Uterus (tissue), 4 donors: Measurements from ENCODE around the gene DSG4. TPM values are rescaled to one million over a fixed set of nuclear protein-coding genes. Genes with fewer than 3 reads are reported as not detected.

Source experiments
- DNase-seq, 2 donors: peaks; one replicate each; pipeline ENCODE4 v3.0.0-alpha.2; 2019 to 2020
- H3K27ac ChIP-seq, 2 donors: fragments of 200-600 bp; sonication (generic); 1 replicate in 1 of 2; 2 replicates in 1 of 2; pipeline ENCODE4 v1.5.1; 2016 to 2018
- H3K27me3 ChIP-seq, 2 donors: fragments of 200-600 bp; sonication (generic); one replicate each; pipeline ENCODE4 v1.5.1; 2018 to 2019; ENCODE audit warnings: control low read depth in 1 of 2
- H3K36me3 ChIP-seq, 2 donors: fragments of 200-600 bp; sonication (generic); one replicate each; pipeline ENCODE4 v1.5.1; 2019; ENCODE audit warnings: control low read depth in 1 of 2
- H3K4me1 ChIP-seq, 2 donors: fragments of 200-600 bp; sonication (generic); one replicate each; pipeline ENCODE4 v1.5.1; 2018 to 2019; ENCODE audit warnings: control low read depth in 1 of 2
- H3K4me3 ChIP-seq, 2 donors: fragments of 200-600 bp; sonication (generic); 1 replicate in 1 of 2; 2 replicates in 1 of 2; pipeline ENCODE4 v1.5.1; 2018 to 2019; ENCODE audit warnings: mild to moderate bottlenecking in 1 of 2
- H3K9me3 ChIP-seq, 2 donors: fragments of 200-600 bp; sonication (generic); one replicate each; pipeline ENCODE4 v1.5.1; 2019; ENCODE audit warnings: control low read depth in 1 of 2
- POLR2A ChIP-seq, 2 donors: fragments of 450-650 bp; IDR thresholded peaks; one replicate each; pipeline ENCODE4 v1.6.1; 2016; ENCODE audit warnings: antibody characterized with exemption in 2 of 2, mild to moderate bottlenecking in 1 of 2, moderate library complexity in 1 of 2
- intact Hi-C: fragments of 100-400 bp; cut with DNase I; formaldehyde crosslinking; loops from one replicate; pipeline ENCODE4 v1.15.1; 2023; ENCODE audit warnings: low total_unique reads
- total RNA-seq, 4 donors: library from RNA; depleted of rRNA in 3 of 4; stranded (reverse); fragments of >200 nt in 3 of 4; gene quantifications; one replicate each; pipeline versions ENCODE4 v1.1.0 to v1.2.4, GENCODE V29; 2014 to 2023
- TF ChIP-seq, protein P1 (sequence below), 4 experiments: fragments of 200-600 bp in 2 of 4; fragments of 450-650 bp in 2 of 4; sonication (generic) in 2 of 4; IDR thresholded peaks; one replicate each; pipeline ENCODE4 v1.5.1; 2016 to 2019; ENCODE audit warnings: antibody characterized with exemption in 4 of 4, mild to moderate bottlenecking in 2 of 4, moderate library complexity in 1 of 4
- donor health status: DM: yes; HTN: yes; CAD: no.

Gene DSG4
- total RNA-seq, 4 donors from 2014 or later: 0.07 TPM; not detected in 3

DNA sequence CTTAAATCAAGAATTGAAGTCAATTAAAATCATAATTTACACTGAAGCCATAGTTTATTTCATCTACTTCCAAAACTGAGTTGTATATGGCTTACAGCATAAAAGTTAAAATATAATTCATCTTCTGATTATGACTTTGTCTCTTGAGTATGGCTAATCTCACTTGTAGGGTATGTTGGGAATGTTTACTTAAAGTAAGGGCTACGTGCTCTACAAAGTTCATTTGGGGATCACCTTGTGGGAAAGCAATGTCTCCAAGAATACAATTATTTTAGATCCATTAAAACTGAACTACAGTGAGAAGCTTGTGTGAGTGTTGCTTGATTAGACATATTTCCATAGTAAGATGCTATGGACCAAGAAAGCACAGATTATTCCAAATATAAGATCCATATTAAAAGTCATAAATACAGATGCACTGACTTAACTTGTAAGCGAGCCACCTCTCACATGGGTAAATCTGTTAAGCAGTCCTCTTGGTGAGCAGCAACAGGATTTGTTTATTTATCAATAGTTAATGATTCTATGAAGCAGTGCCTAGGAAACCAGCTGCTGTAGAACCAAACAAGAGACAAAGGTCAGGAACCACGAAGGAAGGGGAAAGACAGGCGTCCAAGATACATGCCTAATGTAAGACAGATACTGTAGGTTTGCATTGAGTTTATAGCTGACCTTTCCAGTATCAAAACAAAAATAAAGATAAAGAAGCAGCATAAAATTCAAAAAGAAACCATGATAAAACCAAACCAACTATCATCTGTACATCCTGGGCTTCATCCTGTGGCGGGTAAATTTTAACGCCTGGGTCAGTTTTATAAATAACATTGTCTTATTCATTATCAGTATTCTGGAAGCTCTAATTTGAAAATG, 24.8 kb downstream of the DSG4 start:
- TF ChIP-seq POLR2A (IDR thresholded peaks at IDR 0.05): no peak
- TF ChIP-seq, protein P1, sequence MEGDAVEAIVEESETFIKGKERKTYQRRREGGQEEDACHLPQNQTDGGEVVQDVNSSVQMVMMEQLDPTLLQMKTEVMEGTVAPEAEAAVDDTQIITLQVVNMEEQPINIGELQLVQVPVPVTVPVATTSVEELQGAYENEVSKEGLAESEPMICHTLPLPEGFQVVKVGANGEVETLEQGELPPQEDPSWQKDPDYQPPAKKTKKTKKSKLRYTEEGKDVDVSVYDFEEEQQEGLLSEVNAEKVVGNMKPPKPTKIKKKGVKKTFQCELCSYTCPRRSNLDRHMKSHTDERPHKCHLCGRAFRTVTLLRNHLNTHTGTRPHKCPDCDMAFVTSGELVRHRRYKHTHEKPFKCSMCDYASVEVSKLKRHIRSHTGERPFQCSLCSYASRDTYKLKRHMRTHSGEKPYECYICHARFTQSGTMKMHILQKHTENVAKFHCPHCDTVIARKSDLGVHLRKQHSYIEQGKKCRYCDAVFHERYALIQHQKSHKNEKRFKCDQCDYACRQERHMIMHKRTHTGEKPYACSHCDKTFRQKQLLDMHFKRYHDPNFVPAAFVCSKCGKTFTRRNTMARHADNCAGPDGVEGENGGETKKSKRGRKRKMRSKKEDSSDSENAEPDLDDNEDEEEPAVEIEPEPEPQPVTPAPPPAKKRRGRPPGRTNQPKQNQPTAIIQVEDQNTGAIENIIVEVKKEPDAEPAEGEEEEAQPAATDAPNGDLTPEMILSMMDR (IDR thresholded peaks at IDR 0.05): no peak
- H3K9me3 ChIP-seq: no peaks in the 10 kb centered on the region
- no peak overlapping the region for H3K27ac ChIP-seq
- intact Hi-C loops: no loop called here
- H3K4me1 ChIP-seq: no peaks in the 10 kb centered on the region
- DNase-seq: no peak
- H3K36me3 ChIP-seq: no peaks in the 10 kb centered on the region
- no peaks in the 10 kb centered on the region for H3K27me3 ChIP-seq
- H3K4me3 ChIP-seq: no peak overlapping the region

DNA sequence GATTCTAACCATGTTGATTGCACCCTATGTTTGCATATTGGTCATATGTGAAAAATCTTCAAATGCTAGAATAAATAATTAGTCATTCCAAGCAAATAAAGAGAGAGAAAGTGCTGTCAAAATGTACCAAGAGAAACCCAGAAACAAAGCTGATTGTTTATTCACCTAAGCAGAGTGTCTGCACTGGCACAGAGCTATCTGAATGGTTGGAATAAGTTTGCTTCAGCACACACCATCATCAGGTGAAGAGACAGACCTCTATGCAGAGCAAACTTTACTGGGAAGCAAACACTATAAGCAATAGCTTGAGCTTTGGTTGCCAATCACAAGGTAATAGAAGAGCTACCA, 25.4 kb downstream of the DSG4 start:
- H3K36me3 ChIP-seq: no peaks in the 10 kb centered on the region
- intact Hi-C loops: no loop called here
- H3K27me3 ChIP-seq: no peaks in the 10 kb centered on the region
- no peak overlapping the region for H3K4me3 ChIP-seq
- no peaks in the 10 kb centered on the region for H3K9me3 ChIP-seq
- TF ChIP-seq, protein P1 (IDR thresholded peaks at IDR 0.05): no peak
- TF ChIP-seq POLR2A (IDR thresholded peaks at IDR 0.05): no peak
- H3K4me1 ChIP-seq: no peaks in the 10 kb centered on the region
- no peak overlapping the region for H3K27ac ChIP-seq
- no peak for DNase-seq

DNA sequence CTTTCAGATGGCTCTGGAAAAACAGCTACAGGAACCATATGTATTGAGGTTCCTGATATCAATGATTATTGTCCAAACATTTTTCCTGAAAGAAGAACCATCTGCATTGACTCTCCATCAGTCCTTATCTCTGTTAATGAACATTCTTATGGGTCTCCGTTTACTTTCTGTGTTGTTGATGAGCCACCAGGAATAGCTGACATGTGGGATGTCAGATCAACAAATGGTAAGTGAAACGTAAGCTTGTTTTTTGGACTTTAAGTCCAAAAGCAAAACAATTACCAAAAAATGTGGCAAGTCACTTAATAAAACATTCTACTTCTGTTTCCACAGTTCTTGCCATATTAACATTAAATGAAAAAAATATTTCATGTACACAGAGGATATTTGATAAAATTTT, 26.8 kb downstream of the DSG4 start:
- intact Hi-C loops: no loop called here
- no peaks in the 10 kb centered on the region for H3K4me1 ChIP-seq
- no peak for DNase-seq

DNA sequence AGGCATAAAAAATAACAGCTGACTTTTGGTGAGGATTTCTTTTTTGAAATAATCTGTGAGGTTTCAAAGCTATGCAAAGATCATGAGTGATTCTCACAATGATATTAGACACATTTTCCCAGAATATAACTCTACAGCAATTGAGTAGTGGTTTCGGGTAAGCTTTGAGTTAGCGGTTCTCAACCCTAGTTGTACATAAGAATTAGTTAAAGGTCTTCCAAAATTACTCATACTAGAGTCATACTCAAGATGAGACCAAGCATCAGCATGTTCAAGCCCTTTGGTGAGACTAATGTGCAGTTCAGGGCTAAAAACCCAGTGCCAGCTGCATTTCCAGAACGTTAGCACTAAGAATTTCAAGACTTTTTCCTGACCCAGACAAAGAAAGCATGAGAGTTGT, 31.1 kb downstream of the DSG4 start:
- no peak for DNase-seq
- H3K4me1 ChIP-seq: no peaks in the 10 kb centered on the region
- no peaks in the 10 kb centered on the region for H3K27me3 ChIP-seq
- H3K9me3 ChIP-seq: no peaks in the 10 kb centered on the region
- intact Hi-C loops: no loop called here
- TF ChIP-seq, protein P1 (IDR thresholded peaks at IDR 0.05): no peak
- TF ChIP-seq POLR2A (IDR thresholded peaks at IDR 0.05): no peak
- H3K27ac ChIP-seq: no peak overlapping the region
- H3K4me3 ChIP-seq: no peak overlapping the region
- no peaks in the 10 kb centered on the region for H3K36me3 ChIP-seq

More for the DNA sequence above, 26.8 kb downstream of the DSG4 start:
- Histone ChIP-seq H3K27me3 (no peaks in the 10 kb centered on the region), H3K36me3 (no peaks in the 10 kb centered on the region), H3K9me3 (no peaks in the 10 kb centered on the region), H3K27ac (no peak overlapping the region), H3K4me3 (no peak overlapping the region)
- TF ChIP-seq POLR2A (IDR thresholded peaks at IDR 0.05): no peak
- TF ChIP-seq, protein P1 (IDR thresholded peaks at IDR 0.05): no peak

DNA sequence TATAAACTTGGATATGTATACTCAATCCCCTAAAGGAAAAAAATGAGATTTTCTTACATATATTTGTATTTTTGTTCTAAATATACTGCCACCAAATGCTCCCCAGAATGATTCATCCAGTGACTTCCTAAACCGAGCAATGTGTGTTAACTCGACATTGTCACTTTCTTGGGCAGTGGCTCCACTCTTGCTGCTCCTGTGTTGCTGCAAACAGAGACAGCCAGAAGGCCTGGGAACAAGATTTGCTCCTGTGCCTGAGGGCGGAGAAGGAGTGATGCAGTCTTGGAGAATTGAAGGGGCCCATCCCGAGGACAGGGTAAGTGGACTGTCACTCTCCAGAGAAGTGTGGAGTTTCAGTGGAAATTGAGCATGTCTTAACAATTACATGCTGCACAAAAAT, 32.7 kb downstream of the DSG4 start:
- H3K27ac ChIP-seq: no peak overlapping the region
- H3K9me3 ChIP-seq: no peaks in the 10 kb centered on the region
- H3K36me3 ChIP-seq: no peaks in the 10 kb centered on the region
- TF ChIP-seq POLR2A (IDR thresholded peaks at IDR 0.05): no peak
- TF ChIP-seq, protein P1 (IDR thresholded peaks at IDR 0.05): no peak
- H3K27me3 ChIP-seq: no peaks in the 10 kb centered on the region
- H3K4me3 ChIP-seq: no peak overlapping the region
- no peak for DNase-seq
- H3K4me1 ChIP-seq: no peaks in the 10 kb centered on the region
- intact Hi-C loops: no loop called here
